ENCODE measurements around the gene STK39.

STK39 gene

GRCh38 chr2:168192839-168193616 lies 54.4 kb downstream of the STK39 start:
- Histone ChIP-seq H4K20me1 (ENCODE audit: insufficient read depth, low read length) (peaks cover 11% of the 10 kb centered on the region; the same call in 1 of the 2 replicates), H3K4me2 (ENCODE audit: insufficient read depth, low read length) (peak overlapping the region; percentile 55), H3K27me3 (ENCODE audit: insufficient read depth, low read length, poor library complexity) (no peaks in the 10 kb centered on the region), H3K27ac (ENCODE audit: low read length) (peak overlapping the region; percentile 74), H3K79me2 (ENCODE audit: insufficient read depth, low read length) (peaks cover 39% of the 10 kb centered on the region), H3K36me3 (ENCODE audit: insufficient read depth, low read length) (no peaks in the 10 kb centered on the region), H3K9ac (ENCODE audit: low read depth, low read length) (peak overlapping the region; percentile 37), H3K9me3 (ENCODE audit: insufficient read depth, low read length, severe bottlenecking) (no peaks in the 10 kb centered on the region), H3K4me1 (ENCODE audit: insufficient read depth, low read length) (peaks cover 55% of the 10 kb centered on the region), H2AFZ (ENCODE audit: low read depth, low read length) (peak overlapping the region; percentile 3; the same call in 1 of the 2 replicates), H3K4me3 (ENCODE audit: low read depth in 1 of 2, low read length in 2 of 2) (peak overlapping the region in 1 of 2 experiments; percentile 16; a peak in 2 of 4 replicates)
- no peak for TF ChIP-seq CTCF (IDR thresholded peaks at IDR 0.05; ENCODE audit: borderline replicate concordance, extremely low read depth, low read length, poor library complexity, severe bottlenecking)
- no peak for TF ChIP-seq EZH2 (IDR thresholded peaks at IDR 0.05; ENCODE audit: borderline replicate concordance, low read depth, low read length, severe bottlenecking)
- ATAC-seq (ENCODE audit: insufficient read depth, low read depth) = peak; percentile 92
- DNase-seq = peak; percentile 82

- H3K9ac ChIP-seq (ENCODE audit: low read depth, low read length) = no peak overlapping the region
- H3K4me2 ChIP-seq (ENCODE audit: insufficient read depth, low read length) = peak overlapping the region; percentile 55
- H3K79me2 ChIP-seq (ENCODE audit: insufficient read depth, low read length) = peaks cover 38% of the 10 kb centered on the region
These were observed 55.2 kb downstream of the STK39 start for GRCh38 chr2:168191955-168192785.

GRCh38 chr2:168190590-168191336 lies 56.6 kb downstream of the STK39 start:
- Histone ChIP-seq H3K4me1 (ENCODE audit: insufficient read depth, low read length) (peaks cover 45% of the 10 kb centered on the region), H3K36me3 (ENCODE audit: insufficient read depth, low read length) (no peaks in the 10 kb centered on the region), H3K79me2 (ENCODE audit: insufficient read depth, low read length) (peaks cover 33% of the 10 kb centered on the region), H3K27me3 (ENCODE audit: insufficient read depth, low read length, poor library complexity) (no peaks in the 10 kb centered on the region), H2AFZ (ENCODE audit: low read depth, low read length) (no peak overlapping the region), H3K9me3 (ENCODE audit: insufficient read depth, low read length, severe bottlenecking) (no peaks in the 10 kb centered on the region), H3K4me2 (ENCODE audit: insufficient read depth, low read length) (no peak overlapping the region), H4K20me1 (ENCODE audit: insufficient read depth, low read length) (peaks cover 11% of the 10 kb centered on the region; the same call in 1 of the 2 replicates), H3K27ac (ENCODE audit: low read length) (no peak overlapping the region), H3K9ac (ENCODE audit: low read depth, low read length) (no peak overlapping the region), H3K4me3 (ENCODE audit: low read depth in 1 of 2, low read length in 2 of 2) (no peak overlapping the region)
- ATAC-seq (ENCODE audit: insufficient read depth, low read depth) = no peak
- no peak for DNase-seq
- no peak for TF ChIP-seq CTCF (IDR thresholded peaks at IDR 0.05; ENCODE audit: borderline replicate concordance, extremely low read depth, low read length, poor library complexity, severe bottlenecking)

More at GRCh38 chr2:168191955-168192785, 55.2 kb downstream of the STK39 start:
- Histone ChIP-seq H3K27ac (ENCODE audit: low read length) (peak overlapping the region; percentile 74), H3K4me1 (ENCODE audit: insufficient read depth, low read length) (peaks cover 55% of the 10 kb centered on the region), H3K9me3 (ENCODE audit: insufficient read depth, low read length, severe bottlenecking) (no peaks in the 10 kb centered on the region), H2AFZ (ENCODE audit: low read depth, low read length) (no peak overlapping the region), H3K36me3 (ENCODE audit: insufficient read depth, low read length) (no peaks in the 10 kb centered on the region), H3K27me3 (ENCODE audit: insufficient read depth, low read length, poor library complexity) (no peaks in the 10 kb centered on the region), H4K20me1 (ENCODE audit: insufficient read depth, low read length) (peaks cover 11% of the 10 kb centered on the region; the same call in 1 of the 2 replicates), H3K4me3 (ENCODE audit: low read depth in 1 of 2, low read length in 2 of 2) (peak overlapping the region in 1 of 2 experiments; percentile 16; a peak in 1 of 4 replicates)
- no peak for ATAC-seq (ENCODE audit: insufficient read depth, low read depth)
- DNase-seq = no peak
- TF ChIP-seq EZH2 (IDR thresholded peaks at IDR 0.05; ENCODE audit: borderline replicate concordance, low read depth, low read length, severe bottlenecking) = no peak
- TF ChIP-seq CTCF (IDR thresholded peaks at IDR 0.05; ENCODE audit: borderline replicate concordance, extremely low read depth, low read length, poor library complexity, severe bottlenecking) = no peak
